ENCODE measurements around the gene RC3H2.

DNA sequence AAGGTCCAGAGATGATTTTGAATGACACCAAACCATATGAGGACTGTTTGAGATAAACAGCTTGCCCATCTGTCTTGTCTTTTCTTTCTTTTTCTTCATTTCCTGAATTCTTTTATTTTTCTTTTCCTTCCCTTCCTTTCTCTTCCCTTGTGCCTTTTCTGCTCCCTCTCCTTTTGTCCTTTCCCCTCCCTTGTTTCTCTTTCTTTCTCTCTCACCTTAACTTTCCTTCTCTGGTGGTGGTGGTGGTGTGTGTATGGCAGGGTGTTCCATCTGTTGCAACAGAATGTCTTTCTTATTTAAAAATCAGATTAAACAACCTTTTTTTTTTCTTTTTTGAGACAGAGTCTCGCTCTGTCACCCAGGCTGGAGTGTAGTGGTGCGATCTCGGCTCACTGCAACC, 73.0 kb downstream of the RC3H2 start:
- TF ChIP-seq POLR2A (IDR thresholded peaks at IDR 0.05; ENCODE audit: control extremely low read depth in 1 of 2, low read depth in 2 of 2, low read length in 2 of 2) (no peak), GTF2F1 (IDR thresholded peaks at IDR 0.05; ENCODE audit: borderline replicate concordance, low read depth, low read length) (no peak)
- TF ChIP-seq, protein P1, sequence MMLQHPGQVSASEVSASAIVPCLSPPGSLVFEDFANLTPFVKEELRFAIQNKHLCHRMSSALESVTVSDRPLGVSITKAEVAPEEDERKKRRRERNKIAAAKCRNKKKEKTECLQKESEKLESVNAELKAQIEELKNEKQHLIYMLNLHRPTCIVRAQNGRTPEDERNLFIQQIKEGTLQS (IDR thresholded peaks at IDR 0.05; ENCODE audit: insufficient read depth, low read depth, low read length), result no peak
- TF ChIP-seq, protein P2, sequence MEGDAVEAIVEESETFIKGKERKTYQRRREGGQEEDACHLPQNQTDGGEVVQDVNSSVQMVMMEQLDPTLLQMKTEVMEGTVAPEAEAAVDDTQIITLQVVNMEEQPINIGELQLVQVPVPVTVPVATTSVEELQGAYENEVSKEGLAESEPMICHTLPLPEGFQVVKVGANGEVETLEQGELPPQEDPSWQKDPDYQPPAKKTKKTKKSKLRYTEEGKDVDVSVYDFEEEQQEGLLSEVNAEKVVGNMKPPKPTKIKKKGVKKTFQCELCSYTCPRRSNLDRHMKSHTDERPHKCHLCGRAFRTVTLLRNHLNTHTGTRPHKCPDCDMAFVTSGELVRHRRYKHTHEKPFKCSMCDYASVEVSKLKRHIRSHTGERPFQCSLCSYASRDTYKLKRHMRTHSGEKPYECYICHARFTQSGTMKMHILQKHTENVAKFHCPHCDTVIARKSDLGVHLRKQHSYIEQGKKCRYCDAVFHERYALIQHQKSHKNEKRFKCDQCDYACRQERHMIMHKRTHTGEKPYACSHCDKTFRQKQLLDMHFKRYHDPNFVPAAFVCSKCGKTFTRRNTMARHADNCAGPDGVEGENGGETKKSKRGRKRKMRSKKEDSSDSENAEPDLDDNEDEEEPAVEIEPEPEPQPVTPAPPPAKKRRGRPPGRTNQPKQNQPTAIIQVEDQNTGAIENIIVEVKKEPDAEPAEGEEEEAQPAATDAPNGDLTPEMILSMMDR (IDR thresholded peaks at IDR 0.05; ENCODE audit: control extremely low read depth in 1 of 3, insufficient read depth in 1 of 3, low read depth in 1 of 3, low read length in 3 of 3), result no peak
